Panc1 (cell line): ENCODE results near the gene CEP55.

Experiments used
- POLR2AphosphoS5 ChIP-seq: IDR thresholded peaks from 2 replicates; pipeline ENCODE4 v1.6.1; 2012; ENCODE audit warnings: mild to moderate bottlenecking, low read depth, low read length, moderate library complexity
- SIN3A ChIP-seq: IDR thresholded peaks from 2 replicates; pipeline ENCODE4 v1.6.1; 2012; ENCODE audit warnings: low read depth, mild to moderate bottlenecking, low read length, moderate library complexity, borderline replicate concordance; ENCODE audit not compliant: insufficient read depth
- TCF7L2 ChIP-seq: IDR thresholded peaks from 2 replicates; pipeline ENCODE4 v1.6.1; 2011; ENCODE audit warnings: mild to moderate bottlenecking, low read depth, low read length, inconsistent platforms
- TF ChIP-seq, protein P1 (sequence below): fragments of 450-650 bp; IDR thresholded peaks from 2 replicates; pipeline ENCODE4 v1.5.1; 2017; ENCODE audit warnings: mild to moderate bottlenecking

DNA sequence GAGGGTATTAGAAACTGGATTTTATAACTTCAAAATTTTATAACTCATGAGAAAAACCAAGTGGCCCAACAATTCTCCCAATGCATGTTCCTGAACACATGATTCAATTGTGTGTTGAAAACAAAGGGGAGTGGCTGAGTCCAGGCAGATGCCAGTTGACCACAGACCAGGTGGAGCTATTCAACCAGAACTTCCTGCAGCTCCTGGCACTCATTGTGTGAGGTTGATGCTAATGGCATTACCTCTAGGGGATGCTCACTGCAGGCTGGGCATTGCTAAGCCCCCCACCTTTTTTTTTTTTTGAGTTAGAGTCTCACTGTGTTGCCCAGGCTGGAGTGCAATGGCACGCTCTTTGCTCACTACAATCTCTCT lies 34.6 kb upstream of the CEP55 start:
- TF ChIP-seq, protein P1, sequence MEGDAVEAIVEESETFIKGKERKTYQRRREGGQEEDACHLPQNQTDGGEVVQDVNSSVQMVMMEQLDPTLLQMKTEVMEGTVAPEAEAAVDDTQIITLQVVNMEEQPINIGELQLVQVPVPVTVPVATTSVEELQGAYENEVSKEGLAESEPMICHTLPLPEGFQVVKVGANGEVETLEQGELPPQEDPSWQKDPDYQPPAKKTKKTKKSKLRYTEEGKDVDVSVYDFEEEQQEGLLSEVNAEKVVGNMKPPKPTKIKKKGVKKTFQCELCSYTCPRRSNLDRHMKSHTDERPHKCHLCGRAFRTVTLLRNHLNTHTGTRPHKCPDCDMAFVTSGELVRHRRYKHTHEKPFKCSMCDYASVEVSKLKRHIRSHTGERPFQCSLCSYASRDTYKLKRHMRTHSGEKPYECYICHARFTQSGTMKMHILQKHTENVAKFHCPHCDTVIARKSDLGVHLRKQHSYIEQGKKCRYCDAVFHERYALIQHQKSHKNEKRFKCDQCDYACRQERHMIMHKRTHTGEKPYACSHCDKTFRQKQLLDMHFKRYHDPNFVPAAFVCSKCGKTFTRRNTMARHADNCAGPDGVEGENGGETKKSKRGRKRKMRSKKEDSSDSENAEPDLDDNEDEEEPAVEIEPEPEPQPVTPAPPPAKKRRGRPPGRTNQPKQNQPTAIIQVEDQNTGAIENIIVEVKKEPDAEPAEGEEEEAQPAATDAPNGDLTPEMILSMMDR = no peak
- TF ChIP-seq POLR2AphosphoS5 = peak; percentile 32; the same call in 1 of the 2 replicates
- TF ChIP-seq TCF7L2 = no peak
- TF ChIP-seq SIN3A = no peak
